T-helper 1 cell treated with Interleukin-12 subunit alpha and Interleukin-12 subunit beta and Interleukin-4 antibody, amounts not matched to agents 30 ng/mL and 1 ng/mL, for 36 hours (primary cell): ENCODE results near the gene BEND3. TPM values are rescaled to one million over a fixed set of nuclear protein-coding genes. Genes with fewer than 3 reads are reported as not detected.
"Not testable (repeated sequence)": the region's sequence is repeated elsewhere in the genome, so short reads cannot be mapped to it uniquely, and the experiment has no call there.

Experiments
- intact Hi-C: fragments of 100-400 bp; cut with micrococcal nuclease; formaldehyde crosslinking; loops from one replicate; pipeline ENCODE4 v1.15.1; 2024
- total RNA-seq: library from RNA; stranded (reverse); gene quantifications from 2 replicates; pipeline ENCODE4 v1.2.3, GENCODE V29; 2022

The BEND3 gene
- 4.0 and 4.6 TPM in 2 replicates for total RNA-seq

GRCh38 chr6:107114926-107115694, at the start of gene BEND3:
Gene BEND3, minus strand, starts transcription at chr6:107115515. Its CDS starts 16,230 bp downstream, at chr6:107099285.
- intact Hi-C loops: loop anchor here (1.0 to 10.0 kb wide), 10 partner anchors 51 to 1980 kb away; partner anchors contain the start of genes CEP57L1, MTRES1, PREP and QRSL1

GRCh38 chr6:107164299-107164698, 49.0 kb upstream of the BEND3 start:
- intact Hi-C loops: not testable (repeated sequence)

- intact Hi-C loops: no loop called here
Measured at GRCh38 chr6:107161521-107161920, 46.2 kb upstream of the BEND3 start.

- intact Hi-C loops: no loop called here
Measured at GRCh38 chr6:107156617-107157016, 41.3 kb upstream of the BEND3 start.

- intact Hi-C loops: no loop called here
Measured at GRCh38 chr6:107154801-107155160, 39.5 kb upstream of the BEND3 start.

- intact Hi-C loops: no loop called here
Measured at GRCh38 chr6:107154131-107154800, 39.0 kb upstream of the BEND3 start.

GRCh38 chr6:107152638-107153430, 37.5 kb upstream of the BEND3 start:
- intact Hi-C loops: no loop called here

- intact Hi-C loops: no loop called here
Measured at GRCh38 chr6:107144666-107145065, 29.4 kb upstream of the BEND3 start.

GRCh38 chr6:107144014-107144413, 28.7 kb upstream of the BEND3 start:
- intact Hi-C loops: no loop called here

GRCh38 chr6:107140581-107140980, 25.3 kb upstream of the BEND3 start:
- intact Hi-C loops: no loop called here

GRCh38 chr6:107136324-107136723, 21.0 kb upstream of the BEND3 start:
- intact Hi-C loops: not testable (repeated sequence)

GRCh38 chr6:107135048-107135680, 19.8 kb upstream of the BEND3 start:
- intact Hi-C loops: not testable (repeated sequence)

GRCh38 chr6:107132330-107132954, 17.1 kb upstream of the BEND3 start:
- intact Hi-C loops: no loop called here

GRCh38 chr6:107129370-107129925, 14.1 kb upstream of the BEND3 start:
- intact Hi-C loops: no loop called here

- intact Hi-C loops: no loop called here
Measured at GRCh38 chr6:107128577-107128976, 13.3 kb upstream of the BEND3 start.

- intact Hi-C loops: no loop called here
Measured at GRCh38 chr6:107128175-107128574, 12.9 kb upstream of the BEND3 start.

- intact Hi-C loops: no loop called here
Measured at GRCh38 chr6:107125771-107126170, 10.5 kb upstream of the BEND3 start.

GRCh38 chr6:107124934-107125348, 9.6 kb upstream of the BEND3 start:
- intact Hi-C loops: no loop called here

- intact Hi-C loops: no loop called here
Measured at GRCh38 chr6:107123501-107123900, 8.2 kb upstream of the BEND3 start.

- intact Hi-C loops: no loop called here
Measured at GRCh38 chr6:107122748-107123147, 7.4 kb upstream of the BEND3 start.
